Lung (tissue), 12 donors: Measurements from ENCODE around the gene LUC7L2. TPM values are rescaled to one million over a fixed set of nuclear protein-coding genes. Genes with fewer than 3 reads are reported as not detected.

Source experiments
- ATAC-seq: fragments of 200-7000 bp; cut with Tn5 transposase; one replicate; pipeline ENCODE4 v1.9.1; 2020; ENCODE audit warnings: moderate number of reproducible peaks; ENCODE audit not compliant: insufficient read depth, low FRiP score
- DNase-seq, 3 donors: peaks; one replicate each; pipeline ENCODE4 v3.0.0-alpha.2; 2013 to 2017
- H3K27ac ChIP-seq, 2 donors: one replicate each; pipeline ENCODE4 v1.5.1; 2013; ENCODE audit warnings: mild to moderate bottlenecking in 2 of 2, moderate library complexity in 2 of 2, control low read depth in 1 of 2, inconsistent platforms in 1 of 2, low read depth in 1 of 2, low read length in 1 of 2
- H3K27me3 ChIP-seq, 3 donors: one replicate each; pipeline ENCODE4 v1.5.1; 2013; ENCODE audit warnings: low read length in 2 of 3; ENCODE audit not compliant: control insufficient read depth in 3 of 3, insufficient read depth in 3 of 3
- H3K36me3 ChIP-seq, 4 donors: one replicate each; pipeline ENCODE4 v1.5.1; 2013; ENCODE audit warnings: low read length in 4 of 4, mild to moderate bottlenecking in 1 of 4, moderate library complexity in 1 of 4; ENCODE audit not compliant: control insufficient read depth in 4 of 4, insufficient read depth in 4 of 4
- H3K4me1 ChIP-seq, 5 donors: one replicate each; pipeline ENCODE4 v1.5.1; 2013; ENCODE audit warnings: low read length in 5 of 5, mild to moderate bottlenecking in 2 of 5, moderate library complexity in 1 of 5; ENCODE audit not compliant: control insufficient read depth in 5 of 5, insufficient read depth in 5 of 5
- H3K4me3 ChIP-seq: one replicate; pipeline ENCODE4 v1.5.1; 2013; ENCODE audit warnings: mild to moderate bottlenecking, control low read depth, moderate library complexity
- H3K9ac ChIP-seq, 2 donors: one replicate each; pipeline ENCODE4 v1.5.1; 2013; ENCODE audit warnings: low read length in 2 of 2, control low read depth in 1 of 2; ENCODE audit not compliant: insufficient read depth in 1 of 2
- H3K9me3 ChIP-seq, 4 donors: one replicate each; pipeline ENCODE4 v1.5.1; 2013; ENCODE audit warnings: low read length in 3 of 4, mild to moderate bottlenecking in 1 of 4, moderate library complexity in 1 of 4; ENCODE audit not compliant: control insufficient read depth in 4 of 4, insufficient read depth in 3 of 4
- CTCF ChIP-seq: IDR thresholded peaks from 2 replicates; pipeline ENCODE4 v1.5.1; 2012; ENCODE audit warnings: mild to moderate bottlenecking; ENCODE audit errors: control extremely low read depth, extremely low read depth
- WGBS, 2 donors: extraction: QIAGEN DNeasy Blood & Tissue Kit; methylation state at CpG; one replicate each; pipeline ENCODE4 v1.1.7; 2013; 5-methylcytosine and 5-hydroxymethylcytosine counted together
- polyA plus RNA-seq, 2 donors: library from polyadenylated mRNA; stranded (reverse); fragments of 200-250 nt; gene quantifications; one replicate each; pipeline ENCODE4 v1.2.1, GENCODE V29; 2013
- total RNA-seq, 2 donors: library from RNA; depleted of rRNA in 1 of 2; stranded (reverse); fragments of >200 nt in 1 of 2; gene quantifications; one replicate each; pipeline ENCODE4 v1.2.1, GENCODE V29; 2014 to 2021
- donor health status: control.
- donor health status: control.
- donor health status: Bipolar disorder and iron deficiency.
- donor health status: healthy.
- donor health status: DM: yes; HTN: yes; CAD: no.

LUC7L2 gene
- total and polyA plus RNA-seq, 4 donors, result 35.1 to 95.4 (median 67.3) TPM

GRCh38 chr7:139450851-139451250, 91.2 kb downstream of the LUC7L2 start:
- H3K9ac ChIP-seq, result no peak overlapping the region
- no peak overlapping the region for H3K4me3 ChIP-seq
- H3K27ac ChIP-seq, result no peak overlapping the region
- ATAC-seq (no peak), DNase-seq (no peak)
- no peaks in the 10 kb centered on the region for H3K27me3 ChIP-seq
- 96% methylated on average over 6 of the region's 6 CpGs for WGBS, 2 donors
- H3K4me1 ChIP-seq, result peaks cover 0 to 2% (median 0%) of the 10 kb centered on the region in 5 donors
- no peaks in the 10 kb centered on the region for H3K36me3 ChIP-seq
- H3K9me3 ChIP-seq, result no peaks in the 10 kb centered on the region
- TF ChIP-seq CTCF, result no peak

GRCh38 chr7:139451638-139452037, 91.9 kb downstream of the LUC7L2 start:
- no peaks in the 10 kb centered on the region for H3K27me3 ChIP-seq
- H3K27ac ChIP-seq, result no peak overlapping the region
- DNase-seq, result no peak
- no peaks in the 10 kb centered on the region for H3K36me3 ChIP-seq
- no peak for TF ChIP-seq CTCF
- H3K9me3 ChIP-seq, result no peaks in the 10 kb centered on the region
- 78 to 86% methylated on average over 6 of the region's 6 CpGs for WGBS, 2 donors
- H3K9ac ChIP-seq, result no peak overlapping the region
- H3K4me1 ChIP-seq, result peaks cover 0 to 2% (median 0%) of the 10 kb centered on the region in 5 donors
- no peak overlapping the region for H3K4me3 ChIP-seq
- no peak for ATAC-seq

GRCh38 chr7:139452958-139453672, 93.4 kb downstream of the LUC7L2 start:
- TF ChIP-seq CTCF, result no peak
- no peak for DNase-seq
- H3K36me3 ChIP-seq, result no peaks in the 10 kb centered on the region
- H3K4me3 ChIP-seq, result no peak overlapping the region
- no peak for ATAC-seq
- peaks cover 0 to 2% (median 0%) of the 10 kb centered on the region in 5 donors for H3K4me1 ChIP-seq
- H3K27ac ChIP-seq, result no peak overlapping the region
- no peaks in the 10 kb centered on the region for H3K27me3 ChIP-seq
- H3K9me3 ChIP-seq, result no peaks in the 10 kb centered on the region
- H3K9ac ChIP-seq, result no peak overlapping the region
- 86 to 88% methylated on average over 12 of the region's 12 CpGs for WGBS, 2 donors
